Neutrophil (primary cell): ENCODE results near the gene MYL2.

Experiments used
- H3K27ac ChIP-seq: fragments of 200-600 bp; sonication (generic); 2 replicates; pipeline ENCODE4 v1.5.1; 2016; ENCODE audit warnings: mild to moderate bottlenecking, moderate library complexity
- H3K27me3 ChIP-seq: fragments of 200-600 bp; sonication (generic); 2 replicates; pipeline ENCODE4 v1.6.0; 2016; ENCODE audit warnings: mild to moderate bottlenecking
- H3K36me3 ChIP-seq: fragments of 200-600 bp; sonication (generic); 2 replicates; pipeline ENCODE4 v1.5.1; 2017
- H3K4me1 ChIP-seq, 2 experiments: fragments of 200-600 bp in 1 of 2; sonication (generic) in 1 of 2; 1 replicate in 1 of 2; 2 replicates in 1 of 2; pipeline versions ENCODE4 v1.5.1 to v1.6.1; 2013 to 2016; ENCODE audit warnings: low read depth in 1 of 2, low read length in 1 of 2, mild to moderate bottlenecking in 1 of 2, moderate library complexity in 1 of 2; ENCODE audit not compliant: control insufficient read depth in 1 of 2, insufficient read depth in 1 of 2
- H3K4me3 ChIP-seq, 2 experiments: fragments of 200-600 bp in 1 of 2; sonication (generic) in 1 of 2; 1 replicate in 1 of 2; 2 replicates in 1 of 2; pipeline ENCODE4 v1.5.1; 2013 to 2016; ENCODE audit warnings: low read depth in 1 of 2, low read length in 1 of 2, mild to moderate bottlenecking in 1 of 2, moderate library complexity in 1 of 2
- H3K9me3 ChIP-seq: fragments of 200-600 bp; sonication (generic); 2 replicates; pipeline ENCODE4 v1.5.1; 2016
- TF ChIP-seq, protein P1 (sequence below): fragments of 200-600 bp; sonication (generic); IDR thresholded peaks from 2 replicates; pipeline ENCODE4 v1.5.1; 2016; ENCODE audit warnings: antibody characterized with exemption

The MYL2 gene, protein sequence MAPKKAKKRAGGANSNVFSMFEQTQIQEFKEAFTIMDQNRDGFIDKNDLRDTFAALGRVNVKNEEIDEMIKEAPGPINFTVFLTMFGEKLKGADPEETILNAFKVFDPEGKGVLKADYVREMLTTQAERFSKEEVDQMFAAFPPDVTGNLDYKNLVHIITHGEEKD

DNA sequence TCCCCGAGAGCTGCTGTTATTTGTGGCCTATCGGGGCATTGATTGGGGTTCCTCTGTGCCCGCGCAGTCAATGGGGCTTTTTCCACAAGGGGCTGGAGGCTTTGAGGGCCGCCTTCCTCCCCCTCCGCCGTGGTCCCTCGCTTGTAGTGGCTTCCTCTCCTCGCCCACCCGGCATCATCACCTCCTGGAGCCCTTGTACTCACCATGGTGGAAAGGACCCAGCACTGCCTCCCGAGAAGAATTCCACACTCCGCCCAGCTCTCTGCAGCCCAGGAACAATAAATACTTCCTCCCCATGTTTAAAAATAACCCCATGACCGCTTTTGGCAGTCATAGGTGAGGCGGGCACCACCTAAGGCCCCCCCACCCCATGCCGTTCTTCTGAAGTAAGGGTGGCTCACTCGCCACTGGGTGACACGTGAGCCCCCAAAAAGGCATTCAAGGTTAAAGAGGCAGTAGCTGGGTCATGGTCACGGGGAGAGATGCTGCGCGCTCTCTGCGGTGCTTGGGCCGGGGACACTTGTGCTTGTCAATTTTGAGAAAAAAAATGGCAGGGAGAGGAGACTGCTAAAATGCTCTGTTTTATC lies at the start of gene MYL2:
TSS of gene MYL2 (minus strand) at position 256 of the 587 bp plus-strand sequence. CDS start at position 206, 50 bp downstream.
- Histone ChIP-seq H3K4me1 (no peaks in the 10 kb centered on the region), H3K9me3 (no peaks in the 10 kb centered on the region)
- TF ChIP-seq, protein P1, sequence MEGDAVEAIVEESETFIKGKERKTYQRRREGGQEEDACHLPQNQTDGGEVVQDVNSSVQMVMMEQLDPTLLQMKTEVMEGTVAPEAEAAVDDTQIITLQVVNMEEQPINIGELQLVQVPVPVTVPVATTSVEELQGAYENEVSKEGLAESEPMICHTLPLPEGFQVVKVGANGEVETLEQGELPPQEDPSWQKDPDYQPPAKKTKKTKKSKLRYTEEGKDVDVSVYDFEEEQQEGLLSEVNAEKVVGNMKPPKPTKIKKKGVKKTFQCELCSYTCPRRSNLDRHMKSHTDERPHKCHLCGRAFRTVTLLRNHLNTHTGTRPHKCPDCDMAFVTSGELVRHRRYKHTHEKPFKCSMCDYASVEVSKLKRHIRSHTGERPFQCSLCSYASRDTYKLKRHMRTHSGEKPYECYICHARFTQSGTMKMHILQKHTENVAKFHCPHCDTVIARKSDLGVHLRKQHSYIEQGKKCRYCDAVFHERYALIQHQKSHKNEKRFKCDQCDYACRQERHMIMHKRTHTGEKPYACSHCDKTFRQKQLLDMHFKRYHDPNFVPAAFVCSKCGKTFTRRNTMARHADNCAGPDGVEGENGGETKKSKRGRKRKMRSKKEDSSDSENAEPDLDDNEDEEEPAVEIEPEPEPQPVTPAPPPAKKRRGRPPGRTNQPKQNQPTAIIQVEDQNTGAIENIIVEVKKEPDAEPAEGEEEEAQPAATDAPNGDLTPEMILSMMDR: no peak

DNA sequence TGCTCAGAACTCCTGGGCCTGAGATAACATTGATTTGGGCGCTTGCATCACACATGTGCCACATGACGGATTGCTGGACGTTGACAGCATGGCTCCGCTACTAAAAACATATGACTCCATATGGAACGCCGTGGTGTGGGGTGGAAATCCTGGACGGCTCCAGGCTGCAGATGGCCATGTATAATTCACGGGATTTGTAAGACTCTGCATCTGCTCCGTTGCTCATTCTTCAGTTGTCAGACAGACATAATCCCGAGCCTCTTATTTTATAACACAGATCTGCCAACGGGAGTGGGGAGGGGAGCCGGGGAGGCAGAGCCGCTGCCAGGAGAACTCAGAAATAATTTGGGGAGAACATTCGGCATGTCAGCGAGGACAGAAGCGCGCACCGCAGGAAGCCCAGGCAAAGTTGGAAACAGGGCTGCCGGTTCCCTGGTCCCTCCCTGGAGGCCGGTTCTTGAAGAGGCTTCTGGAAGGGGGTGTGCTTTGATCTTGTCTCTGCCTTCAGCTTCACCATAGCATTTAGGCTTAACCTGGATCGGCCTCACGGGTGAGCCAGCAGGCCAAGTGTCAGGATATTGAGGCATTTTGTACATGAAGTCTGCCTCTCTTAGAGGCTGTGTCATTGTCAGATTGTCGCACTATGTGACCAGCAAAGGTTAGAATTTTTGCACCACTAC lies 45.8 kb upstream of the MYL2 start:
- H3K36me3 ChIP-seq: no peaks in the 10 kb centered on the region
- no peak overlapping the region for H3K27ac ChIP-seq
- no peak overlapping the region for H3K4me3 ChIP-seq
- no peaks in the 10 kb centered on the region for H3K9me3 ChIP-seq
- H3K27me3 ChIP-seq: peaks cover 17% of the 10 kb centered on the region
- TF ChIP-seq, protein P1: no peak
- H3K4me1 ChIP-seq: no peaks in the 10 kb centered on the region

More for the DNA sequence above, at the start of gene MYL2:
- H3K27me3 ChIP-seq: peaks cover 9% of the 10 kb centered on the region
- H3K4me3 ChIP-seq: no peak within 1 kb of the TSS
- no peak within 1 kb of the TSS for H3K27ac ChIP-seq
- no peaks in the 10 kb centered on the region for H3K36me3 ChIP-seq

DNA sequence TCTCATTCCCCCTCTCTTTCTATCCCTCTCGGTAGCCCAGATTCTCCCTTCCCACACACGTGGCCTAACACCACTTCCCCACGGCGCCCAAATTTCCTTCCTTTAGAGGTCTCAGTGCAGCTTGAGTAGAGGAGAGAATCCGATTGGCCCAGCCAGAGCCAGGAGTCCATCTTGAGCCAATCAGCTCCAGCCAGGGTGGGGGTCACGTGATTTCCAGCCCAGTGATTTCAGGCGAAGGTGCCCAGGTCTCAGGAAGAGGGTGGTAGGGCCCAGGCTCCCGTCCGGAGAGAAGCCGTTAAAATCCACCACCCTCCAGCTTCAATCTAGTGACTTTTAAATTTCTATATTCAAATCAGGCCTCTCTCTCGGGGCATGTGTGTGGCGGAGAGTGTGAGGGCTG lies 45.2 kb upstream of the MYL2 start:
- TF ChIP-seq, protein P1: no peak
- Histone ChIP-seq H3K4me3 (no peak overlapping the region), H3K9me3 (no peaks in the 10 kb centered on the region)

DNA sequence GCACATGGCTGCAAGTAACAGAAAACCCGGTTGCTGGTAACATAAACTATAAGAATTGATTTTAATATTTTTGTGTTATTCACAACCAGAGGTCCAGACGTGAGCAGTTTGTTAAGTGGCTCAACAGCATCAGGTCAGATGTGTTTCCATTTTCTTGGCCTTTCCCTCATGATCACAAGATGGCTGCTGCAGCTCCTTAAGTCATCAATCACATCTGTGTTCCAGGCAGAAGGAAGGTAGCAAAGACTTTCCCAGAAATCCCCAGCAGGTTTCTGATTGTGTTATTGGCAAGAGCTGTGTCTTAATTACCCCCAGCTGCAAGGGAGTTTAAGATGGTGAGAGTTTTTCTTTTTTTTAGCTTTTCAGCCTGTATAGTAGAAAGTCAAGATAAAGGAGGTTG lies 40.4 kb upstream of the MYL2 start:
- Histone ChIP-seq H3K9me3 (no peaks in the 10 kb centered on the region), H3K4me1 (no peaks in the 10 kb centered on the region), H3K4me3 (no peak overlapping the region), H3K27me3 (peaks cover 22% of the 10 kb centered on the region), H3K27ac (no peak overlapping the region), H3K36me3 (no peaks in the 10 kb centered on the region)
- TF ChIP-seq, protein P1: no peak

More for the DNA sequence above, 45.2 kb upstream of the MYL2 start:
- Histone ChIP-seq H3K27ac (no peak overlapping the region), H3K4me1 (no peaks in the 10 kb centered on the region), H3K36me3 (no peaks in the 10 kb centered on the region), H3K27me3 (peaks cover 17% of the 10 kb centered on the region)

DNA sequence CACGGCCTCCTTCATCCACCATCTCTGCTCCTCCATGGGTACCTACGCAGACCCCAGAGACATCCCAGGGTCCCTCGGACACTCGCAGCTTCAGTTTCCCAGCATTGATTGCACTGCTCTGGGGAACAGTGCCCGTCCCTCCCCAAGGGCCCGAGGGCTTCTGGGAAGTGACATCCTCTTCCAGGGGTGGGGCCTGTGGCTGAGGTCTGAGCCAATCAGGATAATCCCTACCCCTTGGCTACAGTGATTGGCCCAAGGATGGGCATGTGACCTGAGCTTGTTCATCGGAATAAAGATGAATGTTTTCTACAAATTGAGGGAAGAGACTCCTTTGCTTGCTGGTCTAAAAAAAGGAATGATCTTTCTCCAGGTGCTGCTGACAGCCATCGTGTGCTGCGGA lies 37.3 kb upstream of the MYL2 start:
- TF ChIP-seq, protein P1: no peak

More for the DNA sequence above, 37.3 kb upstream of the MYL2 start:
- Histone ChIP-seq H3K4me1 (no peaks in the 10 kb centered on the region), H3K4me3 (no peak overlapping the region), H3K36me3 (no peaks in the 10 kb centered on the region), H3K27me3 (peaks cover 32% of the 10 kb centered on the region), H3K27ac (no peak overlapping the region), H3K9me3 (no peaks in the 10 kb centered on the region)
